Activated CD4-positive, CD25-positive, alpha-beta regulatory T cell treated with anti-CD3 and anti-CD28 coated beads, Interleukin-2, amount 50 U/mL, for 72 hours (primary cell): ENCODE measurements around the gene PDZRN3.

Source experiments
- DNase-seq: peaks from one replicate; pipeline ENCODE4 v3.0.0; 2021

Gene PDZRN3

DNA sequence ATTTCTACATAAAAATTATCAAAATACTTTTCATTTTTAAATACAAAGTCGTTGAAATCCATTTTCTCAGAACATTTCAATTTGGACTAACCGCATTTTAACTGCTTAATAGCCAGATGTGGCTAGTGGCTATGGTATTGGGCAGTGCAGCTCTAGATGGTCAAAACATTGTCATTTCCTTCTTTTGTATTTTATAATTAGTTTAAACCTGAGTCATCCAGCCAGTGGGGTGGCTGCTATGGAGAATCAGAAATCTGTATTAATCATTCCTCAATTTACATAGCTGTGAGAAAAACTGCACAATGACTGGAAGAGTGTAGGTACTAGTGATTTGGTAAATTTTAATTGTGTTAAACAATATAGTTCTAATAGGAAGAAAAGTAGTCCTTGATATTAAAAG lies 245.3 kb downstream of the PDZRN3 start:
- no peak for DNase-seq

DNA sequence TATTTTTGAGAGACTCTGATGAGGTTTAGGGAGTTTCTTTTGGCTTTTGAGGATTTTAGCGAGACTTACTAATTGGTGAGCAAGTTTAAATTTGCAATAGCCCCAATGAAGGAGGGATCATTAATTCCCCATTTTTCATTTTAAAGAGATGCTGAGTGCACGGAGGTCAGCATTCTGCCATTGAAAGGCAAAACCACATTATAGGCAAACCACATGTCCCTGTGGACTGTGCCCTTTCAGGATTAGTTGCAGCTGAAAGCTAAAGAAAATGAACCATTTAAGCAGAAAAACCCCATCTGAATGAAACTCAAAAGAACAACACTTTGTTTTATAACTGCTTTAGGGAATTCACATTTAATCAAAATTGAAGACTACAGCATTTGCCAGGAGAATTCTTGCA lies 246.5 kb downstream of the PDZRN3 start:
- DNase-seq: no peak

DNA sequence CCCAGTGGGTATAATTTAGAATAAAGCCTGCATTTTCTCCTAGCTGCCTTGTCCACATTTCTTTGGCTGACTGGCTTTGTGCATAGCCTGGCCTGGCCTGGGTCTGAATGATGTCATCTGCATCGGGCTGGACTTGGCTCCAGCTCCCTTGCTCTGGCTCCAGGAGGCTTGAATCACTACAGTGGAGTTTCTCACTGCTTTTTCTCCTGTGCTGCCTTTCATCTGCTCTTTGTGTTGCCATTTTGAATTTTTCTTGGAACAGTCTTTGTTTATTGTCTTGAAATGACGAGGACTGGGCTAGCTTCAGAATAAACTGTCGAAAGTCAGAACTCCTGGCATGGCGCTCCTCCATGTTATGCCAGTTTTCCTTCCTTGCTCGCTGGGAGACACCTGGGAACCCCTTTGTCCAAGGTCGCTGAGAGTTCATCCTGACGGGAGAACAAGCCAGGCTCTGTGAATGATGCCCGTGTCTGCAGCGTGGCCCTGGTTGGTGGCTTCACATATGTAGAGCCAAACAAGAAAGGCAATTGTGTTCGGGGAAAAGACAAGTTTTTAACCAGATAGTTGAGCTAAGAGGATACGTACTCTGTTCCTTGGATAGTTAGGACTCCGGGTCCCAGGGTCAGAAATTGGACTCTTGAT lies 258.9 kb downstream of the PDZRN3 start:
- DNase-seq: no peak

DNA sequence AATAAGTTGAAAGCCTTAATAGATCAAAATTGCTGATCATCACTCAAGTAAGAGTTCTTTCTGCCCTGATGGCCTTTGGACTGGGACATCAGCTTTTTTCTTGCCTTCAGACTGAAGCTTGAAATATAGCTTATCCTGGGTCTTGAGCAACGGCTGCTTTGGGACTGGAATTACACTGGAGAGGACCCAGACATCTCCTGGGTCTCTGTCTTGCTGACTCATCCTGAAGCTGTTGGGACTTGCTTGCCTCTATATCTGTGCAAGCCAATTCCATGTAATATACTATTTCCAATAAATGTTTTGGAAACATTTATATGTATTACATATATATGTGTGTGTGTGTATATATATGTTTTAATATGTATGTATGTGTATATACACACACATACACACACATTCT lies 260.2 kb downstream of the PDZRN3 start:
- DNase-seq: no peak

DNA sequence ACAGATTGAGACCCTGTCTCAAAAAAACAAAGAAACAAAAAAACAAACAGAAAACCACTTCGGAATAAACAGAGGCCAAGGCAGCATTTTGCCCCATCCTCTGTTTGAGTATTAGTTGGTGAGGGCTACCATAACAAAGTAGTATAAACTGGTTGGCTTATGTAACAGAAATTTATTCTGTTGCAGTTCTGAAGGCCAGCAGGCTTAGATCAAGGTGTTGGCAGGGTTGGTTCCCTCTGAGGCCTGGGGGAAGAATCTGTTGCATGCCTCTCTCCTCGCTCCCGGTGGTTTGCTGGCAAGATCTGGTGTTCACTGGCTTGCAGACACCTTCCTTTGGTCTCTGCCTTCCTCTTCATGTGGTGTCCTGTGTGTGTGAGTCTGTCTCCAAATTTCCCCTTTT lies 261.6 kb downstream of the PDZRN3 start:
- DNase-seq: no peak

DNA sequence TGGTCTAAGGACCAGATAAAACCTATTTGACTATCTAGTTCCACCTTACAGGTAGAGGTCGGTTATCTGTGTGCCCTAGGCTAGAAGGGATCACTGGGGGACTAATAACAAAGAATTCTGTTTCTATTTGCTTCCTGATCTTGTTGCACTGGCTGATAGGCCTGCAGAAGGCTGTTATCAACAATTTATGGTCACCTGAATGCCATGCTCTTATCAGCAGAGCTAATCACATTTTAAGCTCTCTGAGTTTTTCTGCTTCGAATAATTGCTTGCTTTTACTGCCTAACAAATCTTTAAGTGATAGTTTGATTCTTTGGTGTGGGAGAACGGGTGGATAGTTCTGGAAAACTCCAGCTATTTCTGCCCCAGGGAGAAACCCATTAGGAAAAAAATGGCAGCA lies 263.1 kb downstream of the PDZRN3 start:
- DNase-seq: no peak

DNA sequence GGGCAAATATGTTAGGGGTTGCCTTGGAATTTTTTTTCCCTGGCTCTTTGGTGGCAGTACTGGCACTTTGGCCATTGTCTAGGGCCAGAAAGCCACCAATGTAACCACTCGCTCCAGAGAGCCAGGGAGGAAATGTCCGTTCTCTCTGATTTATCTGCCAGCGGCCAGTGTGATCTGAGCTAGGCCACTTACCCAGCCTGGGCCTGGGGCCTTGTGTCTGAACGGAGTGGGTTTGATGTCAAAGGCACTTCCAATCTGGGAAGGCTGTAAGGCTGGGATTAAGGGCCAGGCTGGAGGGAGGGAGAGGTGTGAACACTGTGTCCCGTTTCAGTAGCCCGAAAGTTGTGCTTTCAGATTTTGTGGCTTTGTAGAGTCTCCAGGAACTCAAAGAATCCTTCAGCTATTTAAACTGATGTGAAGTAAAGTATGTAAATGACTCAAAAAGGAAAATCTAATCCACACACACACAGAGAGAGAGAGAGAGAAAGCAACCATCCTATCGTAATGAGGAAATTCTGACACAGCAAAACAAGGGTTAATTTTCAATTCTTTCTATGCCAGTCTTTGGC lies 271.0 kb downstream of the PDZRN3 start:
- no peak for DNase-seq

DNA sequence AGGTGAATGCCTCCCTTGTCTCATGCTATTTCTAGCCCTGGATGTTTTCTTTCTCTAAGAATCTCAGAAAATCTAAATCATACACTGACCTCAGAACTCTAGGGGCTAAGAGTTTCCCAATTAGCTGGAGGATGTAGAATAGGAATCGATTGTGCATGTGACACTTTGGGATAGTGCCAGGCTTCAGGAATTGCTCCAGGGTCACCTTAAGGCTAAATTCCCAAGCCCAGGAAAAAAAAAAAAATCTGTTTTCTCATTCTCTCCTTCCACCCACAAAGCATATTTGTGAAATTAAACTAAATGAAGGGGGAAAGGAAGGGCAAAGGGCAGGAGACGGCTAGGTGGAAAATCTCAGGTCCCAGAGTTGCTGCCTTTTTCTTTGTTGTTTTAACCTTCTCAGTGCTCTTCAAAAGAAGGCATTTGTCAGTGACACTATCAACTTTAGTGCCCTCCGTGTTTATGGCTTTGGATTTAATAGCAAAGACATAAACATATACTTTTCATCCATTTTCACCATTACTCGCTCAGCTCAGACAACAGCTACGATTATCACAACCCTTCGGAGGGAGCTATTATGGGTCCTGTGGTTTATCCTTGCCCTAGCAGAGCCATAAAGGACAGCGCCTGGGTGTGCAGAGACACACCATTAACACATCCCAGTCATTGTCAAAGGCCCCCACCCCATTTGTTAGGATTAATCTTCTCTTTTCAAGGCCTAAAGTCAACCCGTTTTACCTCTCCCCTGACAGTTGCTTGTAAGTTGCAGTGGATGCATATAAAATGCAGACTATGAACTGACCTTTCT lies 271.7 kb downstream of the PDZRN3 start:
- no peak for DNase-seq

DNA sequence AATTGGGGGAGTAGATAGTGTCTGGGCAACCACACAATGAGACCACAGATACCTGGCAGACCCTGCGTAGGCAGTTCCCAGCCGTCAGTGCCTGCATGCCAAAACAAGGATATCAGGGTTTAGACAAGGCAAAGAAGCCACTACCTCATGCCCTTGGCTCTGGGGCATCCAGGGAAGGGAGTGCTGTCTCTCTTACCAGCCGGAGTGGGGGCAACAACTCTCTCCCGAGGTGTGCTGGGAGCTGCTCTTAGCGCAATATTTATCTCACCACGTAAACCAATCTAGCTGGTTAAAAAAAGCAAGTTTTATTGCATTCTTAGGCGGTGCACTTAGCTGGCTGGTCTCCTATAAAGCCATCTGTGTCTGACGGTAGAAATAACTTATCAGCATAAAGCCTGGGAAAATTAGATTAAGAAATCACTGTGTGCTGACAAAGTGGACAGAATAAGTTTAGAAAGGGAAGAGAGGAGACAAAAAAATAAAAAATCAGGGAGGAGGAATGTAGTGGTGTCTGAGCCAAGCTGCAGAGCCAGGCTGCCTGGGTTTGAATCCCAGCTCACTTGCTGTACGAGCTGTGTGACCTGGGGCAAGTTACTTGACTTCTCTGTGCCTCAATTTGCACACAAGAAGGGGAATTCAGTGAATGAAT lies 273.2 kb downstream of the PDZRN3 start:
- no peak for DNase-seq

DNA sequence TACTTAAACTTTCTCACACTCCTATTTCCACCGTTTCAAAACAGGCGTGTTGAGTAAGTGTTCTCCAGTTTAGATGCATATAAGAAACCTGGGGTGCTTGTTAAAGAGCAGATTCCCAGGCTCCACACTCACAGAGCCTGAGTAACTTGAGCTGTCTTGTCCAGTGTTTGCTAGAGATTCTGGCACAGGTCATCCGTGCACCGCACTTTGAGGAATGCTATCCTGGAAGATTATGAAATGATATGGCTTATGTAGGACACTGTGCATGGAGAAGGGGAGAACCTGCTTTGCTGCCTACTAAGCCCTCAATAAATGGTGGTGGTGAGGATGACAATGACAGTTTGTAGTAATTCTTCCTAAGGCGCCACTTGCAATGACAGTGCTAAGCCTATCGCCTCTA lies 273.7 kb downstream of the PDZRN3 start:
- DNase-seq: no peak

DNA sequence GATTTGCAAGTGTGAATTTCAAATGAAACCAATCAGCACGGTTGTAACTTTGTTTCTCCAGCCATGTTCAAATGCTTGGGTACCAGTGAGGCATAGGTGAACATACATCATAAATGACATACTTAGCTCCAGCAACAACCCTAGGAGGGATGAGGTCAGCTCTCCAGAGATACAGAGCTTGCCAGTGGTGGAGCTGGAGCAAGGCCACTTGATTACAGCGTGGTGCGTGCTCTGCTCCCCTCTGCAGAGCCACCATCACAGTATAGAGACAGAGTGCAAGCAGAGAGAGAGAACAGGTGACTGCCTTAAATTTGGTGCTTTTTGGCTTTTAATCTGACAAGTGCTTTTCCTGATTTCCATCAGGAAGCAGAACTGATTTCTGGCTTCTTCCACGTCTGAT lies 275.1 kb downstream of the PDZRN3 start:
- DNase-seq: no peak

DNA sequence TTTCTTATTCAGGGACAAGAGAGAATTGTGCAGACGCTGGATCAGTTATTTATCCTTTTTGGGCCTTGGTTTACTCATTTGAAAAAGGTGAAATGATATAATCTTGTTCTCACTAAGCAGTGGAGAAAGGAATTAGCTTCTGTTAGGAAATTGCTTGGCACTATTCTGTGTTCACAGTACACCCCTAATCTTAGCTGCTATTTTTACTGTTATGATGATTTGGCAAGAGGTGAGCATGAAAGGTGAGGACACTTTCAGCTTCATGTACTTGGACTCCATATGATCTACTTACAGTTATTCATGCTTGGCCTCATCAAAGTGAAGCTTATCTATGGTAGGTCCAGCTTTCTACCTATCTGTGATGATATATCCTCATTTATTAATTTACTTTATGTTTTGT lies 282.7 kb downstream of the PDZRN3 start:
- no peak for DNase-seq

DNA sequence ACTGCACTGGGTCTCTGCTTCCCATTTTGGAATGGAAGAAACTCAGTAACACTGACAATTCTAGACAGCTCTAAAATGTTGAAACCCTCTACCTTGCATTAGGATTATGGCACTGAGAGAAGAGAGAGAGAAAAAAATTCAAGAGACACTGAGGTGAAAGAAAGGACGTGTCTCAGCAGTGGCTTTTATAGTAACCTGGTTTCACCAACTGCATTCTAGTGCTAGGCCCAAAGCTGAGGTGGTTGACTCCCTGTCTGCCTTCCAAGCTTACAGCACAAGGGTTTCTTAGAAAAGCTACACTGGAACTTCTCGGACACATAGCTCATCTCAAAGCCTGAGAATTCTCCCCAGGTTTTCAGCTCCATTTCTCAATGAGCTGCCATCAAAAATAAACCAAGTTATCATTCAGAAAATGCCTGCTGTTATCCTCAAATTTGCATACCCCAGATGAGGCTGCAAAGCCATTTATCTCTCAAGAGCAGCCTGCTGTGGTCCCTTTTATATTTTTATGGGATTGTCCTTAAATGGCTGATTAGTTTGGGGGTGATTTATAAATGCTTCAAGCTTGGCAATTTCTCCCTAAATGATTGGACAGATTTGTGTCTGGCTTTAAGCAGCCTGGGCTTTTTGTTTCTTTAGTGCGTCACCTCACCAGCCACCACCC lies 283.3 kb downstream of the PDZRN3 start:
- no peak for DNase-seq

DNA sequence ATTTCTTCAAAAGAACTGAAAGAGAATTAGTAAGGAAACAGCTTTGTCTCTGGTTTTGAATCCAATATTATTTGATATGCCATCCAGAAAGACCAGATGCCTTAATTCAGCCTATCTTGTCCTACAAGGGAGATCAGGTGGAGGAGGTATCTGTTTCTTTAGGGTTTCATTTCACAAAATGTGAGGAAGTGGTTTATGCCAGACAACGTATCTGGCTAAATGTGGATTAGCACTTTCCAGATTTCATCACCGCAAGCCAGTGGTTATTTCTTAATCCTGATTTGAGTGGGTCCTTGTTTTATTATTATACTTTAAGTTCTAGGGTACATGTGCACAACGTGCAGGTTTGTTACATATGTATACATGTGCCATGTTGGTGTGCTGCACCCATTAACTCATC lies 292.2 kb downstream of the PDZRN3 start:
- no peak for DNase-seq
